ENCODE results near the gene ITGAV. TPM values are rescaled to one million over a fixed set of nuclear protein-coding genes. Genes with fewer than 3 reads are reported as not detected.

Gene ITGAV
- total and polyA plus RNA-seq, 2 donors (not counting 3 experiments of a cell fraction or from before 2014, with no cell fraction given) = 61.8 to 131 TPM

- ChIA-PET CTCF (interaction anchor here (1.2 kb wide), 1 partner anchor 114 kb away, joined by 3 read pairs; no protein-coding TSS in a partner anchor), POLR2A (no interaction called here)
- DNase-seq (ENCODE audit: low read depth, low spot score) = no peak
- Histone ChIP-seq H3K79me2 (ENCODE audit: control insufficient read depth, insufficient read depth, low read length) (peaks cover 57% of the 10 kb centered on the region), H3K4me2 (ENCODE audit: insufficient read depth, low read length) (no peak overlapping the region), H3K27ac (ENCODE audit: insufficient read depth, low read depth, low read length) (no peak overlapping the region), H3K9me3 (replicated peaks; ENCODE audit: control insufficient read depth, insufficient read depth, low read length) (no peaks in the 10 kb centered on the region), H2AFZ (ENCODE audit: low read depth, low read length) (no peak overlapping the region), H3K4me3 (replicated peaks in 1 of 3; ENCODE audit: insufficient read depth in 1 of 3, low read depth in 1 of 3, low read length in 3 of 3) (no peak overlapping the region), H3K9ac (replicated peaks; ENCODE audit: extremely low read depth, insufficient read depth, low read length) (no peak overlapping the region), H3K9me1 (replicated peaks; ENCODE audit: control insufficient read depth, extremely low read depth, insufficient read depth, low read length) (no peaks in the 10 kb centered on the region), H4K20me1 (replicated peaks; ENCODE audit: control insufficient read depth, extremely low read depth, insufficient read depth, low read length) (peaks cover 6% of the 10 kb centered on the region), H3K27me3 (ENCODE audit: control insufficient read depth in 2 of 2, insufficient read depth in 2 of 2, low read length in 2 of 2) (no peaks in the 10 kb centered on the region), H3K36me3 (ENCODE audit: control insufficient read depth in 2 of 2, extremely low read depth in 1 of 2, insufficient read depth in 2 of 2, low read length in 2 of 2) (peaks cover 0 to 2% of the 10 kb centered on the region in 2 experiments), H3K4me1 (ENCODE audit: control insufficient read depth, extremely low read depth, insufficient read depth, low read length) (peaks cover 3% of the 10 kb centered on the region)
- intact Hi-C loops (cut with micrococcal nuclease) = loop anchor here (5.0 kb wide), 1 partner anchor 1220 kb away; no protein-coding TSS in a partner anchor
- BruUV-seq (replicated peaks) = no TSS peak
- TF ChIP-seq FOS (IDR thresholded peaks at IDR 0.05; ENCODE audit: borderline replicate concordance, insufficient read depth, low read length) (no peak), MYC (IDR thresholded peaks at IDR 0.05; ENCODE audit: low read depth, low read length) (no peak), POLR2A (IDR thresholded peaks at IDR 0.05; ENCODE audit: low read depth, low read length) (no peak), POLR2AphosphoS5 (IDR thresholded peaks at IDR 0.05; ENCODE audit: insufficient read depth, low read depth, low read length) (no peak), GATA2 (IDR thresholded peaks at IDR 0.05; ENCODE audit: insufficient read depth, insufficient read length, low read depth, low read length) (no peak), EZH2 (IDR thresholded peaks at IDR 0.05; ENCODE audit: borderline replicate concordance, low read depth, low read length, severe bottlenecking) (no peak), JUN (IDR thresholded peaks at IDR 0.05; ENCODE audit: borderline replicate concordance, insufficient read depth, insufficient read length, low read depth) (no peak)
- TF ChIP-seq, protein P1, sequence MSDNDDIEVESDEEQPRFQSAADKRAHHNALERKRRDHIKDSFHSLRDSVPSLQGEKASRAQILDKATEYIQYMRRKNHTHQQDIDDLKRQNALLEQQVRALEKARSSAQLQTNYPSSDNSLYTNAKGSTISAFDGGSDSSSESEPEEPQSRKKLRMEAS (IDR thresholded peaks at IDR 0.05; ENCODE audit: insufficient read depth, insufficient read length) = no peak
- TF ChIP-seq, protein P2, sequence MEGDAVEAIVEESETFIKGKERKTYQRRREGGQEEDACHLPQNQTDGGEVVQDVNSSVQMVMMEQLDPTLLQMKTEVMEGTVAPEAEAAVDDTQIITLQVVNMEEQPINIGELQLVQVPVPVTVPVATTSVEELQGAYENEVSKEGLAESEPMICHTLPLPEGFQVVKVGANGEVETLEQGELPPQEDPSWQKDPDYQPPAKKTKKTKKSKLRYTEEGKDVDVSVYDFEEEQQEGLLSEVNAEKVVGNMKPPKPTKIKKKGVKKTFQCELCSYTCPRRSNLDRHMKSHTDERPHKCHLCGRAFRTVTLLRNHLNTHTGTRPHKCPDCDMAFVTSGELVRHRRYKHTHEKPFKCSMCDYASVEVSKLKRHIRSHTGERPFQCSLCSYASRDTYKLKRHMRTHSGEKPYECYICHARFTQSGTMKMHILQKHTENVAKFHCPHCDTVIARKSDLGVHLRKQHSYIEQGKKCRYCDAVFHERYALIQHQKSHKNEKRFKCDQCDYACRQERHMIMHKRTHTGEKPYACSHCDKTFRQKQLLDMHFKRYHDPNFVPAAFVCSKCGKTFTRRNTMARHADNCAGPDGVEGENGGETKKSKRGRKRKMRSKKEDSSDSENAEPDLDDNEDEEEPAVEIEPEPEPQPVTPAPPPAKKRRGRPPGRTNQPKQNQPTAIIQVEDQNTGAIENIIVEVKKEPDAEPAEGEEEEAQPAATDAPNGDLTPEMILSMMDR (IDR thresholded peaks at IDR 0.05; ENCODE audit: extremely low read depth in 1 of 2, insufficient read depth in 1 of 2, low read depth in 1 of 2, low read length in 2 of 2) = no peak
- FAIRE-seq = no peak
- dilution Hi-C loops (cut with MboI; ENCODE audit: extremely low pct_ligation_motif_present, low sequenced_read_pairs) = no loop called here
Measured at GRCh38 chr2:186617148-186617547, 27.3 kb downstream of the ITGAV start.
